Activated B cell treated with CpG ODN at 0.5 μM for 24 hours (primary cell): Measurements from ENCODE around the gene PSEN2. TPM values are rescaled to one million over a fixed set of nuclear protein-coding genes. Genes with fewer than 3 reads are reported as not detected.
A peak's percentile ranks its signal among the peaks of the same experiment; 100 is the strongest.

Experiments
- ATAC-seq: fragments of 200-7000 bp; cut with Tn5 transposase; one replicate; pipeline ENCODE4 v1.10.0; 2021; ENCODE audit warnings: low read depth, mild to moderate bottlenecking, moderate library complexity
- CTCF ChIA-PET: fragments of 350-600 bp; sonication (Branson Sonifier 250); formaldehyde crosslinking; loops from one replicate; lab custom pipeline; 2021; ENCODE audit warnings: antibody characterized with exemption; lab: Charles Lee
- POLR2A ChIA-PET: fragments of 350-600 bp; sonication (Branson Sonifier 250); formaldehyde crosslinking; loops from one replicate; lab custom pipeline; 2021; ENCODE audit warnings: antibody characterized with exemption; lab: Charles Lee
- DNase-seq: peaks from one replicate; pipeline ENCODE4 v3.0.0; 2022
- H3K27ac Mint-ChIP-seq: one replicate; pipeline ENCODE4 v1.8.0; 2020; ENCODE audit warnings: mixed read lengths
- H3K27me3 Mint-ChIP-seq: one replicate; pipeline ENCODE4 v1.8.0; 2021; ENCODE audit warnings: mixed read lengths
- H3K36me3 Mint-ChIP-seq: one replicate; pipeline ENCODE4 v1.8.0; 2021; ENCODE audit warnings: low read depth, mixed read lengths
- H3K4me1 Mint-ChIP-seq: one replicate; pipeline ENCODE4 v1.8.0; 2021; ENCODE audit warnings: mixed read lengths
- H3K4me3 Mint-ChIP-seq: one replicate; pipeline ENCODE4 v1.8.0; 2020; ENCODE audit warnings: mild to moderate bottlenecking, mixed read lengths
- H3K9me3 Mint-ChIP-seq: one replicate; pipeline ENCODE4 v1.8.0; 2020; ENCODE audit warnings: mixed read lengths
- intact Hi-C: fragments of 100-400 bp; cut with micrococcal nuclease; formaldehyde crosslinking; loops from one replicate; pipeline ENCODE4 v1.15.1; 2024
- total RNA-seq: library from RNA; stranded (reverse); gene quantifications from 2 replicates; pipeline ENCODE4 v1.2.3, GENCODE V29; 2022
- TF ChIP-seq, protein P1 (sequence below): fragments of 200-600 bp; IDR thresholded peaks from one replicate; pipeline ENCODE4 v1.8.0; 2022; ENCODE audit warnings: antibody characterized with exemption, mild to moderate bottlenecking

The PSEN2 gene
- total RNA-seq, 1 donor from 2014 or later = 14.3 TPM

- H3K27me3 Mint-ChIP-seq = no peaks in the 10 kb centered on the region
- no peaks in the 10 kb centered on the region for H3K36me3 Mint-ChIP-seq
- H3K27ac Mint-ChIP-seq = peak overlapping the region; percentile 46
- ATAC-seq (no peak), DNase-seq (no peak)
- intact Hi-C loops = loop anchor here (5.0 kb wide), 1 partner anchor 418 kb away; the partner anchor contains the start of gene PARP1
- TF ChIP-seq, protein P1, sequence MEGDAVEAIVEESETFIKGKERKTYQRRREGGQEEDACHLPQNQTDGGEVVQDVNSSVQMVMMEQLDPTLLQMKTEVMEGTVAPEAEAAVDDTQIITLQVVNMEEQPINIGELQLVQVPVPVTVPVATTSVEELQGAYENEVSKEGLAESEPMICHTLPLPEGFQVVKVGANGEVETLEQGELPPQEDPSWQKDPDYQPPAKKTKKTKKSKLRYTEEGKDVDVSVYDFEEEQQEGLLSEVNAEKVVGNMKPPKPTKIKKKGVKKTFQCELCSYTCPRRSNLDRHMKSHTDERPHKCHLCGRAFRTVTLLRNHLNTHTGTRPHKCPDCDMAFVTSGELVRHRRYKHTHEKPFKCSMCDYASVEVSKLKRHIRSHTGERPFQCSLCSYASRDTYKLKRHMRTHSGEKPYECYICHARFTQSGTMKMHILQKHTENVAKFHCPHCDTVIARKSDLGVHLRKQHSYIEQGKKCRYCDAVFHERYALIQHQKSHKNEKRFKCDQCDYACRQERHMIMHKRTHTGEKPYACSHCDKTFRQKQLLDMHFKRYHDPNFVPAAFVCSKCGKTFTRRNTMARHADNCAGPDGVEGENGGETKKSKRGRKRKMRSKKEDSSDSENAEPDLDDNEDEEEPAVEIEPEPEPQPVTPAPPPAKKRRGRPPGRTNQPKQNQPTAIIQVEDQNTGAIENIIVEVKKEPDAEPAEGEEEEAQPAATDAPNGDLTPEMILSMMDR = no peak
- H3K4me1 Mint-ChIP-seq = peaks cover 37% of the 10 kb centered on the region
- no peak overlapping the region for H3K4me3 Mint-ChIP-seq
- ChIA-PET CTCF (interaction anchor here (1.1 to 7.5 kb wide), 6 partner anchors 86 to 199 kb away, joined by 3 to 91 read pairs (median 8); partner anchors contain the start of gene ITPKB), POLR2A (interaction anchor here (0.7 to 1.5 kb wide), 7 partner anchors 91 to 192 kb away, joined by 3 to 6 read pairs (median 3); no protein-coding TSS in a partner anchor)
- H3K9me3 Mint-ChIP-seq = no peaks in the 10 kb centered on the region
Observed at GRCh38 chr1:226825037-226825745, 45.2 kb upstream of the PSEN2 start.

DNA sequence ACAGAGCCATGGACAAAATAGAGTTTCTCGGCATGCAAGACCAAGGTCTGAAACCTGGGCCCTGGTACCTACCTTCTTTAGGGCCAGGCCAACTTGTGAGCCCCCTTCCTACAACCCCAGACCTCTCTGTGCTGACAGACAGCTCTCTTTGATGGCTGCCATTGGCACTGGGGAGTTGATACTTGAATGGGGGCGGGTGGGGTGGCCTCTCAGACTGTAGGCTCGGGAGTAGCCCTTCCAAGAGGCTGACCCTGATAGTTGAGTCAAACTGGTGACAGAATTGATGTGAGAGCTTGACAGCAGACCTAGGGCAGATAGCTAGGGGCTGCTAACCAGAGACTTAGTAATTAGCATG, 44.7 kb upstream of the PSEN2 start:
- Mint-ChIP-seq H3K9me3 (no peaks in the 10 kb centered on the region), H3K27me3 (no peaks in the 10 kb centered on the region), H3K4me1 (peaks cover 37% of the 10 kb centered on the region), H3K36me3 (no peaks in the 10 kb centered on the region), H3K4me3 (no peak overlapping the region), H3K27ac (peak overlapping the region; percentile 46)
- DNase-seq (no peak), ATAC-seq (no peak)
- POLR2A ChIA-PET = interaction anchor here (0.9 to 1.5 kb wide), 6 partner anchors 92 to 192 kb away, joined by 3 to 6 read pairs (median 3); no protein-coding TSS in a partner anchor
- intact Hi-C loops = loop anchor here (5.0 kb wide), 1 partner anchor 418 kb away; the partner anchor contains the start of gene PARP1
- TF ChIP-seq, protein P1 = no peak
- CTCF ChIA-PET = interaction anchor here (1.1 to 7.5 kb wide), 6 partner anchors 86 to 199 kb away, joined by 3 to 91 read pairs (median 8); partner anchors contain the start of gene ITPKB

DNA sequence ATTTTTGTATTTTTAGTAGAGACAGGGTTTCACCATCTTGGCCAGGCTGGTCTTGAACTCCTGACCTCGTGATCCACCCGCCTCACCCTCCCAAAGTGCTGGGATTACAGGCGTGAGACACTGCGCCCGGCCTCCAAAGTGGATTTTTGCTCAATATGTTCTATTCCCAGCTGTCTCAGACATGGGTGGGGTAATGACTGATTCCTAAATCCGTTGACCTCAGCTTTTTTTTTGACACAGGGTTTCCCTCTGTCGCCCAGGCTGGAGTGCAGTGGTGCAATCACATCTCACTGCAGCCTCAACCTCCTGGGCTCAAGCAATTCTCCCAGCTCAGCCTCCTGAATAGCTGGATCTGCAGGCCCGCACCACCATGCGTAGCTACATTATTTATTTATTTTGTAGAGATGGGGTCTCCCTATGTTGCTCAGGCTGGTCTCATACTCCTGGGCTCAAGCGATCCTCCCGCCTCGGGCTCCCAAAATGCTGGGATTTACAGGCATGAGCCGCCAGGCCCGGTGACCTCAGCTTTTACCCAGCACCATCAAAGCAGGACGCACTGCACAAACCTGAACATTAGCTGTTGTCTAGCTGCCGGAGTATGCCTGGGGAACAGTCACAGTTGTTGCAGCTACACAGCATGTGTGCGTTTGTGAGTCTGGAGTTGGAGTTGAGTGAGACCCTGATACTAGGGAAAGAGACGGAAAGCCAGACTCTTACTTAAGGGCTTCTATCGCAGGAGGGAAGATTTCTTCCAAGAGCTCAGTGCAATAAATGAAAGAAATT, 43.7 kb upstream of the PSEN2 start:
- TF ChIP-seq, protein P1 = no peak
- peak overlapping the region; percentile 12 for H3K4me3 Mint-ChIP-seq
- intact Hi-C loops = loop anchor here (5.0 kb wide), 1 partner anchor 419 kb away; the partner anchor contains the start of gene PARP1
- DNase-seq (no peak), ATAC-seq (no peak)
- H3K9me3 Mint-ChIP-seq = no peaks in the 10 kb centered on the region
- ChIA-PET CTCF (interaction anchor here (0.6 to 7.5 kb wide), 9 partner anchors 81 to 700 kb away, joined by 3 to 91 read pairs (median 7); no protein-coding TSS in a partner anchor), POLR2A (interaction anchor here (0.5 to 1.8 kb wide), 5 partner anchors 75 to 200 kb away, joined by 3 to 6 read pairs (median 4); no protein-coding TSS in a partner anchor)
- no peaks in the 10 kb centered on the region for H3K27me3 Mint-ChIP-seq
- no peaks in the 10 kb centered on the region for H3K36me3 Mint-ChIP-seq
- peaks cover 37% of the 10 kb centered on the region for H3K4me1 Mint-ChIP-seq
- no peak overlapping the region for H3K27ac Mint-ChIP-seq

DNA sequence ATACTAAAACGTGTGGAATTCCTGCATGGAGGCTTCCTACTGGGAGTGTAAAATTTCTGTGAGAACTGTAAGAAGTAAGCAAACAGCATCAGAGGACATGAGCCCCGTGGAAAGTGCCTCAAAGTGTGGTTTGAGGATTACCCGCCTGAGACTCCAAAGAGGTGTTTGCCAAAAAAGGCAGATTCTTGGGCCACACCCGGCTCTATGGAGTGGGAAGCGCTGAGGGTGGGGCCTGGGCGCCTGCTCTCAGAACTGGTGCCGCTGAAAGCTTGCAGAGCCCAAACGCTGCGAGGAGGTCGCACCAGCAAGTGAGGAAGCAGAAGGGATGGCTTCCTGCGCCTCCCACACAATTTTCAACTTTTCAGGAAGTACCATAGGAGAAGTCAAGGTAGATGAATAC, 43.0 kb upstream of the PSEN2 start:
- H3K9me3 Mint-ChIP-seq = no peaks in the 10 kb centered on the region
- ChIA-PET CTCF (interaction anchor here (0.6 to 7.5 kb wide), 13 partner anchors 104 to 280 kb away, joined by 3 to 91 read pairs (median 7); no protein-coding TSS in a partner anchor), POLR2A (interaction anchor here (1.0 to 1.8 kb wide), 11 partner anchors 87 to 201 kb away, joined by 3 to 6 read pairs (median 4); partner anchors contain the start of gene COQ8A)
- no peaks in the 10 kb centered on the region for H3K27me3 Mint-ChIP-seq
- H3K36me3 Mint-ChIP-seq = no peaks in the 10 kb centered on the region
- ATAC-seq (no peak), DNase-seq (no peak)
- intact Hi-C loops = loop anchor here (5.0 kb wide), 1 partner anchor 420 kb away; the partner anchor contains the start of gene PARP1
- TF ChIP-seq, protein P1 = no peak
- H3K4me1 Mint-ChIP-seq = peaks cover 37% of the 10 kb centered on the region
- no peak overlapping the region for H3K4me3 Mint-ChIP-seq
- H3K27ac Mint-ChIP-seq = peak overlapping the region; percentile 80
